HepG2 (cell line): ENCODE data around the gene TPRN. TPM values are rescaled to one million over a fixed set of nuclear protein-coding genes. Genes with fewer than 3 reads are reported as not detected.

ENCODE experiments used
- AGO2 ChIP-seq: fragments of 200-400 bp; formaldehyde crosslinking; optimal IDR thresholded peaks from 2 replicates; pipeline ENCODE3; 2017; ENCODE audit warnings: mild to moderate bottlenecking, low read depth, low read length, moderate library complexity
- ARID2 ChIP-seq: sonication (generic); formaldehyde crosslinking; IDR thresholded peaks from 2 replicates; pipeline ENCODE4 v1.8.1; 2022; ENCODE audit warnings: mild to moderate bottlenecking, missing genetic modification reagents, borderline replicate concordance
- ASH2L ChIP-seq: fragments of 300-600, 200-600 bp; sonication (generic); IDR thresholded peaks from 2 replicates; pipeline ENCODE4 v1.7.0; 2017; ENCODE audit warnings: low read depth, mild to moderate bottlenecking, moderate library complexity, mixed read lengths, low read length; ENCODE audit not compliant: insufficient read length
- DMTF1 ChIP-seq: sonication (generic); formaldehyde crosslinking; IDR thresholded peaks from 2 replicates; pipeline ENCODE4 v1.4.0; 2020; ENCODE audit warnings: mild to moderate bottlenecking, missing genetic modification reagents
- GATAD2A ChIP-seq: IDR thresholded peaks from 2 replicates; pipeline ENCODE4 v1.6.1; 2016
- HDAC2 ChIP-seq: sonication (generic); formaldehyde crosslinking; IDR thresholded peaks from 2 replicates; pipeline ENCODE4 v1.4.0; 2020; ENCODE audit warnings: missing genetic modification reagents
- IRX3 ChIP-seq: sonication (generic); formaldehyde crosslinking; IDR thresholded peaks from 2 replicates; pipeline ENCODE4 v1.8.1; 2023; ENCODE audit warnings: mild to moderate bottlenecking, low read depth, missing genetic modification reagents, borderline replicate concordance
- MXI1 ChIP-seq: IDR thresholded peaks from 3 replicates; pipeline ENCODE4 v1.6.1; 2012; ENCODE audit warnings: low read depth, low read length, inconsistent platforms, borderline replicate concordance
- NR2F6 ChIP-seq, 2 experiments: IDR thresholded peaks; 2 replicates each; pipeline ENCODE4 v1.6.1; 2016; ENCODE audit warnings: antibody characterized with exemption in 1 of 2, mild to moderate bottlenecking in 1 of 2
- RXRA ChIP-seq: sonication (generic); formaldehyde crosslinking; IDR thresholded peaks from 2 replicates; pipeline ENCODE4 v1.5.1; 2020; ENCODE audit warnings: missing genetic modification reagents
- SAP130 ChIP-seq: IDR thresholded peaks from 2 replicates; pipeline ENCODE4 v1.6.1; 2016; ENCODE audit warnings: low read depth
- SP2 ChIP-seq: sonication (generic); formaldehyde crosslinking; IDR thresholded peaks from 2 replicates; pipeline ENCODE4 v1.5.1; 2020; ENCODE audit warnings: mild to moderate bottlenecking, missing genetic modification reagents
- THAP8 ChIP-seq: sonication (generic); formaldehyde crosslinking; IDR thresholded peaks from 2 replicates; pipeline ENCODE4 v1.5.1; 2020; ENCODE audit warnings: missing genetic modification reagents, mild to moderate bottlenecking, borderline replicate concordance
- ZMAT3 ChIP-seq: sonication (generic); formaldehyde crosslinking; conservative IDR thresholded peaks from 2 replicates; pipeline ENCODE4 v1.7.0; 2021; ENCODE audit warnings: missing genetic modification reagents
- ZNF136 ChIP-seq: sonication (generic); formaldehyde crosslinking; IDR thresholded peaks from 2 replicates; pipeline ENCODE4 v1.8.1; 2022; ENCODE audit warnings: low read depth, mild to moderate bottlenecking, moderate library complexity, missing genetic modification reagents
- ZNF607 ChIP-seq: sonication (generic); formaldehyde crosslinking; IDR thresholded peaks from 2 replicates; pipeline ENCODE4 v1.5.1; 2020; ENCODE audit warnings: missing genetic modification reagents, mild to moderate bottlenecking, borderline replicate concordance
- ZNF776 ChIP-seq: sonication (generic); formaldehyde crosslinking; IDR thresholded peaks from 2 replicates; pipeline ENCODE4 v1.4.0; 2020; ENCODE audit warnings: mild to moderate bottlenecking, missing genetic modification reagents
- ZSCAN30 ChIP-seq: sonication (generic); formaldehyde crosslinking; IDR thresholded peaks from 2 replicates; pipeline ENCODE4 v1.5.0; 2020; ENCODE audit warnings: mild to moderate bottlenecking, missing genetic modification reagents
- polyA plus RNA-seq, 8 experiments: library from polyadenylated mRNA; depleted of rRNA in 3 of 8; stranded (reverse) in 7 of 8; unstranded in 1 of 8; fragments of >200 nt; fragmentation: Illumina TruSeq in 4 of 8; extraction: Trizol in 4 of 8; gene quantifications; 2 replicates each; pipeline versions ENCODE4 v1.2.1 to v1.2.3, GENCODE V29; 2011 to 2016; ENCODE audit warnings: low read depth in 4 of 8, missing spikeins in 1 of 8, mixed read lengths in 1 of 8; ENCODE audit not compliant: insufficient read depth in 1 of 8
- total RNA-seq, 5 experiments: library from RNA; depleted of rRNA; stranded (reverse); fragments of >200 nt; fragmentation: Illumina TruSeq; extraction: Trizol; gene quantifications; 2 replicates each; pipeline ENCODE4 v1.2.3, GENCODE V29; 2016; ENCODE audit warnings: low read depth in 1 of 5
- TF ChIP-seq, protein P1 (sequence below): sonication (generic); formaldehyde crosslinking; IDR thresholded peaks from 2 replicates; pipeline ENCODE4 v1.4.0; 2020; ENCODE audit warnings: mild to moderate bottlenecking, missing genetic modification reagents
- TF ChIP-seq, protein P2 (sequence below): sonication (generic); formaldehyde crosslinking; IDR thresholded peaks from 2 replicates; pipeline ENCODE4 v1.8.0; 2022; ENCODE audit warnings: mild to moderate bottlenecking, missing genetic modification reagents, moderate library complexity
- TF ChIP-seq, protein P3 (sequence below): sonication (generic); formaldehyde crosslinking; IDR thresholded peaks from 2 replicates; pipeline ENCODE4 v1.9.0; 2022; ENCODE audit warnings: missing genetic modification reagents, mild to moderate bottlenecking, borderline replicate concordance

The TPRN gene
- total and polyA plus RNA-seq, 2 of the 13 experiments (the other 11 are each of a cell fraction or from before 2014, with no cell fraction given), result 10.1 to 19.2 TPM

GRCh38 chr9:137228506-137228967, 28.0 kb upstream of the TPRN start (continued):
- TF ChIP-seq DMTF1 (no peak), ARID2 (CRISPR knock-in tag) (0 out of 2 replicates have a peak, but pooled peaks have one; percentile 67), SP2 (CRISPR knock-in tag) (0 out of 2 replicates have a peak, but pooled peaks have one; percentile 48), ZMAT3 (CRISPR knock-in tag) (no peak), RXRA (CRISPR knock-in tag) (peak; percentile 60), HDAC2 (CRISPR knock-in tag) (peak; percentile 28; the same call in 1 of the 2 replicates), NR2F6 (IDR thresholded peaks at IDR 0.05) (no peak), NR2F6 (CRISPR knock-in tag; IDR thresholded peaks at IDR 0.05) (peak; percentile 68; the same call in 1 of the 2 replicates), ZNF776 (peak; percentile 57), MXI1 (peak; percentile 27; the same call in 1 of the 3 replicates), THAP8 (CRISPR knock-in tag) (0 out of 2 replicates have a peak, but pooled peaks have one; percentile 77), GATAD2A (CRISPR knock-in tag) (0 out of 2 replicates have a peak, but pooled peaks have one; percentile 16), ZSCAN30 (CRISPR knock-in tag) (no peak), ASH2L (peak; percentile 5), SAP130 (CRISPR knock-in tag) (peak; percentile 57), ZNF136 (CRISPR knock-in tag) (0 out of 2 replicates have a peak, but pooled peaks have one; percentile 19), IRX3 (CRISPR knock-in tag) (0 out of 2 replicates have a peak, but pooled peaks have one; percentile 65), ZNF607 (peak; percentile 54; the same call in 1 of the 2 replicates), AGO2 (peak; percentile 73)
- TF ChIP-seq, protein P1, sequence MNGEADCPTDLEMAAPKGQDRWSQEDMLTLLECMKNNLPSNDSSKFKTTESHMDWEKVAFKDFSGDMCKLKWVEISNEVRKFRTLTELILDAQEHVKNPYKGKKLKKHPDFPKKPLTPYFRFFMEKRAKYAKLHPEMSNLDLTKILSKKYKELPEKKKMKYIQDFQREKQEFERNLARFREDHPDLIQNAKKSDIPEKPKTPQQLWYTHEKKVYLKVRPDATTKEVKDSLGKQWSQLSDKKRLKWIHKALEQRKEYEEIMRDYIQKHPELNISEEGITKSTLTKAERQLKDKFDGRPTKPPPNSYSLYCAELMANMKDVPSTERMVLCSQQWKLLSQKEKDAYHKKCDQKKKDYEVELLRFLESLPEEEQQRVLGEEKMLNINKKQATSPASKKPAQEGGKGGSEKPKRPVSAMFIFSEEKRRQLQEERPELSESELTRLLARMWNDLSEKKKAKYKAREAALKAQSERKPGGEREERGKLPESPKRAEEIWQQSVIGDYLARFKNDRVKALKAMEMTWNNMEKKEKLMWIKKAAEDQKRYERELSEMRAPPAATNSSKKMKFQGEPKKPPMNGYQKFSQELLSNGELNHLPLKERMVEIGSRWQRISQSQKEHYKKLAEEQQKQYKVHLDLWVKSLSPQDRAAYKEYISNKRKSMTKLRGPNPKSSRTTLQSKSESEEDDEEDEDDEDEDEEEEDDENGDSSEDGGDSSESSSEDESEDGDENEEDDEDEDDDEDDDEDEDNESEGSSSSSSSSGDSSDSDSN (CRISPR knock-in tag), result 0 out of 2 replicates have a peak, but pooled peaks have one; percentile 25
- TF ChIP-seq, protein P2, sequence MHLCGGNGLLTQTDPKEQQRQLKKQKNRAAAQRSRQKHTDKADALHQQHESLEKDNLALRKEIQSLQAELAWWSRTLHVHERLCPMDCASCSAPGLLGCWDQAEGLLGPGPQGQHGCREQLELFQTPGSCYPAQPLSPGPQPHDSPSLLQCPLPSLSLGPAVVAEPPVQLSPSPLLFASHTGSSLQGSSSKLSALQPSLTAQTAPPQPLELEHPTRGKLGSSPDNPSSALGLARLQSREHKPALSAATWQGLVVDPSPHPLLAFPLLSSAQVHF (CRISPR knock-in tag), result 0 out of 2 replicates have a peak, but pooled peaks have one; percentile 66
- TF ChIP-seq, protein P3, sequence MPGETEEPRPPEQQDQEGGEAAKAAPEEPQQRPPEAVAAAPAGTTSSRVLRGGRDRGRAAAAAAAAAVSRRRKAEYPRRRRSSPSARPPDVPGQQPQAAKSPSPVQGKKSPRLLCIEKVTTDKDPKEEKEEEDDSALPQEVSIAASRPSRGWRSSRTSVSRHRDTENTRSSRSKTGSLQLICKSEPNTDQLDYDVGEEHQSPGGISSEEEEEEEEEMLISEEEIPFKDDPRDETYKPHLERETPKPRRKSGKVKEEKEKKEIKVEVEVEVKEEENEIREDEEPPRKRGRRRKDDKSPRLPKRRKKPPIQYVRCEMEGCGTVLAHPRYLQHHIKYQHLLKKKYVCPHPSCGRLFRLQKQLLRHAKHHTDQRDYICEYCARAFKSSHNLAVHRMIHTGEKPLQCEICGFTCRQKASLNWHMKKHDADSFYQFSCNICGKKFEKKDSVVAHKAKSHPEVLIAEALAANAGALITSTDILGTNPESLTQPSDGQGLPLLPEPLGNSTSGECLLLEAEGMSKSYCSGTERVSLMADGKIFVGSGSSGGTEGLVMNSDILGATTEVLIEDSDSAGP (CRISPR knock-in tag), result no peak
